Colonic mucosa (tissue), 4 donors: ENCODE data around the gene SLC26A1. TPM values are rescaled to one million over a fixed set of nuclear protein-coding genes. Genes with fewer than 3 reads are reported as not detected.

ENCODE experiments used
- DNase-seq: peaks from one replicate; pipeline ENCODE4 v3.0.0-alpha.2; 2020
- H3K27ac ChIP-seq: fragments of 200-600 bp; one replicate; pipeline ENCODE4 v1.8.0; 2021
- H3K27me3 ChIP-seq: fragments of 200-600 bp; one replicate; pipeline ENCODE4 v1.8.0; 2021
- H3K36me3 ChIP-seq: fragments of 200-600 bp; one replicate; pipeline ENCODE4 v1.8.0; 2021
- H3K4me1 ChIP-seq: fragments of 200-600 bp; one replicate; pipeline ENCODE4 v1.8.0; 2021; ENCODE audit warnings: mild to moderate bottlenecking
- H3K4me3 ChIP-seq: fragments of 200-600 bp; one replicate; pipeline ENCODE4 v1.8.0; 2021
- H3K9ac ChIP-seq, 2 donors: one replicate each; pipeline ENCODE4 v1.7.0; 2013; ENCODE audit warnings: control low read depth in 2 of 2, low read depth in 2 of 2, low read length in 2 of 2
- H3K9me3 ChIP-seq: fragments of 200-600 bp; one replicate; pipeline ENCODE4 v1.8.0; 2021
- CTCF ChIP-seq: fragments of 200-600 bp; IDR thresholded peaks from one replicate; pipeline ENCODE4 v1.8.0; 2022; ENCODE audit warnings: antibody characterized with exemption, mild to moderate bottlenecking
- intact Hi-C: fragments of 100-400 bp; cut with DNase I; formaldehyde crosslinking; loops from one replicate; pipeline ENCODE4 v1.14.1; 2022
- total RNA-seq, 2 donors: library from RNA; stranded (reverse); fragmentation: NEBNext Ultra II Directional in 1 of 2; extraction: Animal tissue kit (Norgen Biotek cat#: 25700) in 1 of 2; gene quantifications; one replicate each; pipeline ENCODE4 v1.2.1, GENCODE V29; 2021
- donor health status: healthy.
- donor health status: DM: no; HTN: no; CAD: no.
- donor health status: DM: no; HTN: no; CAD: no.

The SLC26A1 gene
- total RNA-seq, 2 donors from 2014 or later = 0.77 to 3.8 TPM

- TF ChIP-seq CTCF = no peak
- peaks cover 9% of the 10 kb centered on the region for H3K4me1 ChIP-seq
- H3K9ac ChIP-seq = peak overlapping the region; percentile 66 to 78
- peak overlapping the region; percentile 4 for H3K4me3 ChIP-seq
- no peaks in the 10 kb centered on the region for H3K9me3 ChIP-seq
- H3K27ac ChIP-seq = peak overlapping the region; percentile 91
- intact Hi-C loops = no loop called here
- peaks cover 10% of the 10 kb centered on the region for H3K27me3 ChIP-seq
- no peaks in the 10 kb centered on the region for H3K36me3 ChIP-seq
- DNase-seq = peak; percentile 93
Observed at GRCh38 chr4:992297-993110, 700 bp downstream of the SLC26A1 start.

GRCh38 chr4:991451-992296 lies 1.5 kb downstream of the SLC26A1 start:
- Histone ChIP-seq H3K36me3 (no peaks in the 10 kb centered on the region), H3K9me3 (no peaks in the 10 kb centered on the region), H3K4me3 (no peak overlapping the region), H3K9ac (peak overlapping the region; percentile 66 to 78), H3K27me3 (peaks cover 2% of the 10 kb centered on the region), H3K4me1 (peaks cover 11% of the 10 kb centered on the region), H3K27ac (peak overlapping the region; percentile 91)
- intact Hi-C loops = no loop called here
- DNase-seq = no peak
- TF ChIP-seq CTCF = no peak

GRCh38 chr4:990746-991367 lies 2.3 kb downstream of the SLC26A1 start:
- no peak overlapping the region for H3K9ac ChIP-seq
- no peak for DNase-seq
- no peak overlapping the region for H3K27ac ChIP-seq
- no peak overlapping the region for H3K4me3 ChIP-seq
- H3K4me1 ChIP-seq = peaks cover 8% of the 10 kb centered on the region
- H3K27me3 ChIP-seq = no peaks in the 10 kb centered on the region
- H3K9me3 ChIP-seq = no peaks in the 10 kb centered on the region
- intact Hi-C loops = no loop called here
- no peaks in the 10 kb centered on the region for H3K36me3 ChIP-seq
- TF ChIP-seq CTCF = no peak

- no peak for TF ChIP-seq CTCF
- no peaks in the 10 kb centered on the region for H3K9me3 ChIP-seq
- no peaks in the 10 kb centered on the region for H3K27me3 ChIP-seq
- H3K4me1 ChIP-seq = peaks cover 8% of the 10 kb centered on the region
- DNase-seq = no peak
- no peaks in the 10 kb centered on the region for H3K36me3 ChIP-seq
- H3K4me3 ChIP-seq = no peak overlapping the region
- no peak overlapping the region for H3K27ac ChIP-seq
- no peak overlapping the region for H3K9ac ChIP-seq
- intact Hi-C loops = no loop called here
Observed at GRCh38 chr4:989722-990471, 3.3 kb downstream of the SLC26A1 start.
